ENCODE data around the gene MRPS14.

GRCh38 chr1:175037416-175037815, 14.2 kb upstream of the MRPS14 start:
- no peak for TF ChIP-seq REST (IDR thresholded peaks at IDR 0.05; ENCODE audit: borderline replicate concordance)
- TF ChIP-seq EZH2 (IDR thresholded peaks at IDR 0.05; ENCODE audit: borderline replicate concordance, insufficient read depth, low read length, poor library complexity, severe bottlenecking) = no peak
- no peak for TF ChIP-seq CTCF (IDR thresholded peaks at IDR 0.05; ENCODE audit: poor library complexity, severe bottlenecking)

Measured in neural cell (in vitro differentiated cells).